Neuron (in vitro differentiated cells): ENCODE measurements around the gene CYP27B1.

Experiments used
- H2AFZ ChIP-seq: one replicate; pipeline ENCODE4 v1.6.1; 2013; ENCODE audit warnings: low read depth, mild to moderate bottlenecking, inconsistent platforms, low read length, moderate library complexity
- H3K27me3 ChIP-seq: one replicate; pipeline ENCODE4 v1.6.1; 2013; ENCODE audit warnings: low read length; ENCODE audit not compliant: insufficient read depth
- H3K36me3 ChIP-seq: one replicate; pipeline ENCODE4 v1.6.1; 2013; ENCODE audit warnings: low read length; ENCODE audit not compliant: insufficient read depth
- H3K4me1 ChIP-seq: one replicate; pipeline ENCODE4 v1.6.1; 2013; ENCODE audit warnings: low read length; ENCODE audit not compliant: insufficient read depth
- H3K4me3 ChIP-seq: 2 replicates; pipeline ENCODE4 v1.5.1; 2013; ENCODE audit warnings: mild to moderate bottlenecking, low read length, moderate library complexity
- H3K9me3 ChIP-seq: one replicate; pipeline ENCODE4 v1.6.1; 2013; ENCODE audit warnings: low read length

Gene CYP27B1

DNA sequence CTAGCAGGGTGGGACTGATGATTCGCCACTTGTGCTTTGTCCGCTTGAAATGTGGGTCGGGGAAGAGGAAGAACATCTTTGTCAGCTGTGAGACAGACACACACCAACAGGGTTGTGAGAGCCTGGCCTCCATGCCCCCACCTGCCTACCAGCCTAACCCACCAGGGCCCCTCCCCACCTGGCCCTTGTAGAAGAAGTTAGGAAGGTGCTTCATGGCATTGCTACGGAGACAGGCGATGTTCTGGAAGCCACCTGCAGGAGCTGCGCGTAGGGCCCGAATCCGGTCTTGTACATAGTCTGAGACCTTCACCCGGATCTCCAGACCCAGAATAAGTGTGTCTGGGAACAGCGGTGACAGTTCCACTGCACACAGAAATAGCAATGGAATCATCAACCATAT, 2.7 kb upstream of the CYP27B1 start:
- no peaks in the 10 kb centered on the region for H3K27me3 ChIP-seq
- H2AFZ ChIP-seq, result no peak overlapping the region
- no peak overlapping the region for H3K4me3 ChIP-seq
- peaks cover 12% of the 10 kb centered on the region for H3K4me1 ChIP-seq
- no peaks in the 10 kb centered on the region for H3K9me3 ChIP-seq
- H3K36me3 ChIP-seq, result peaks cover 20% of the 10 kb centered on the region

DNA sequence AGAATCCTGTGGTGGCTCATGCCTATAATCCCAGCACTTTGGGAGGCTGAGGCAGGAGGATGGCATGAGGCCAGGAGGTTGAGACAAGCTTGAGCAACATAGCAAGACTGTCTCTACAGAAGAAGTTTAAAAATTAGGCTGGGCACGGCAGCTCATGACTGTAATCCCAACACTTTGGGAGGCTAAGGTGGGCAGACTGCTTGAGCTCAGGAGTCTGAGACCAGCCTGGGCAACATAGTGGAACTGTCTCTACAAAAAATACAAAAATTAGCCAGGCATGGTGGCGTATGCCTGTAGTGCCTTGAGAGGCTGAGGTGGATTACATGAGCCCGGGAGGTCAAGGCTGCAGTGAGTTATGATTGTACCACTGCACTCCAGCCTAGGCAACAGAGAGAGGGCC, 998 bp upstream of the CYP27B1 start:
- Histone ChIP-seq H3K9me3 (no peaks in the 10 kb centered on the region), H3K27me3 (no peaks in the 10 kb centered on the region), H3K36me3 (peaks cover 20% of the 10 kb centered on the region)

DNA sequence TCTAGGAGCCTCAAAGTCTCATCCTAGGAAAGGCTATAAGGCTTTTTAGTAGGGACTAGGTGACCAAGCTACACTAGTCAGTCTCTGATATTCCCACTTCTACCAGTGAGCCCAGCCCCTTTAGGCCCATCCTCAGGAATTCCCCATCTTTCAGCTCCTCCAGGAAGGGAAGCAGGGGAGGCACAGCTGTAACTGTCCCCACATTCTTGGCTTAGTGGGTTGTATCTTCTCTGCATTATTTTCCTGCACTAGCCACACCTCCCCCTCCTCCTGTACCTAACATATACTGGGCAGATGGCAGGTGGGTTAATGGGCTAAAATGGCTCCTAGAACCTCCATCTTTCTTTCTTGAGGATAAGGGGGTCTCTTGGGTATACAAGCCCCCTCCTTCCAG, 424 bp upstream of the CYP27B1 start:
- no peak overlapping the region for H2AFZ ChIP-seq
- H3K4me3 ChIP-seq, result no peak overlapping the region
- no peaks in the 10 kb centered on the region for H3K27me3 ChIP-seq
- peaks cover 22% of the 10 kb centered on the region for H3K36me3 ChIP-seq
- H3K4me1 ChIP-seq, result peaks cover 7% of the 10 kb centered on the region
- H3K9me3 ChIP-seq, result no peaks in the 10 kb centered on the region

More for the DNA sequence above, 998 bp upstream of the CYP27B1 start:
- Histone ChIP-seq H2AFZ (no peak overlapping the region), H3K4me1 (peaks cover 9% of the 10 kb centered on the region), H3K4me3 (no peak overlapping the region)

DNA sequence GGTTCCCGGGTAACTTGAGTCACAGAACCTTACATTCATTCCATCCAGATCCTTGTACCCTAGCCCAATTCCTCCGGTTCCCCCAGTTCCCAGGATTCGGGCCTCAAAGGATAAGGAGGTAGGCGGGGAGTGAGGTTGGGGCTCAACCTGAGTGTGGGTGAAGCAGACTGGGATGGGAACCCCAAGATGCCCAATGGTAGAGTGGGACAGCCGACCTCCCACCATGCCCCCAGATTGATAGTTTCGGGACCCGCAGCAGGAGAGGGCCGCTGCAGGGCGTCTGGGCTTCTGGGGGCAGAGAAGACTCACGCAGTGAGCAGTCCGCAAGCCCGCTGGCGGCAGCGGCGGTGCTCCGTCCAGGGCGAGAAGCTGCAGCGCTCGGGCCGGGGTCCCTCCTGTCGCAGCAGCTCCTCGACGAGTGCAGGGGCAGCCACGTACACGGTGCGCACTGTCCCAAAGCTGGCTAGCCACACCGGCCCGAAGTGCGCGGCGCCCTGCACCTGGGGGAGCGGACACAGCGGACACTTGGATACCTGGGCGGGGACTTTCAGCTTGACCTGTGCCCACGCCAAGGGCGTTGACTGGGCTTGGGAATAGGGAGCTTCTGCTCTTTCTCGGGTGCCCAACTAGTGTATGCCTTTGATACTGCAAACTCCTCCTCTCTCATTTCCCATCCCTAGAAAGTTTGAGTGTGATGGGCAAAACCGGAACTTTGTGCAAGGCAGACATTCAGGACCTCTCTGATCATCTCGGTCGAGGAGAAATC, 997 bp downstream of the CYP27B1 start:
- Histone ChIP-seq H3K27me3 (no peaks in the 10 kb centered on the region), H3K4me1 (peaks cover 2% of the 10 kb centered on the region), H3K36me3 (peaks cover 22% of the 10 kb centered on the region), H3K4me3 (no peak overlapping the region), H3K9me3 (no peaks in the 10 kb centered on the region), H2AFZ (no peak overlapping the region)

DNA sequence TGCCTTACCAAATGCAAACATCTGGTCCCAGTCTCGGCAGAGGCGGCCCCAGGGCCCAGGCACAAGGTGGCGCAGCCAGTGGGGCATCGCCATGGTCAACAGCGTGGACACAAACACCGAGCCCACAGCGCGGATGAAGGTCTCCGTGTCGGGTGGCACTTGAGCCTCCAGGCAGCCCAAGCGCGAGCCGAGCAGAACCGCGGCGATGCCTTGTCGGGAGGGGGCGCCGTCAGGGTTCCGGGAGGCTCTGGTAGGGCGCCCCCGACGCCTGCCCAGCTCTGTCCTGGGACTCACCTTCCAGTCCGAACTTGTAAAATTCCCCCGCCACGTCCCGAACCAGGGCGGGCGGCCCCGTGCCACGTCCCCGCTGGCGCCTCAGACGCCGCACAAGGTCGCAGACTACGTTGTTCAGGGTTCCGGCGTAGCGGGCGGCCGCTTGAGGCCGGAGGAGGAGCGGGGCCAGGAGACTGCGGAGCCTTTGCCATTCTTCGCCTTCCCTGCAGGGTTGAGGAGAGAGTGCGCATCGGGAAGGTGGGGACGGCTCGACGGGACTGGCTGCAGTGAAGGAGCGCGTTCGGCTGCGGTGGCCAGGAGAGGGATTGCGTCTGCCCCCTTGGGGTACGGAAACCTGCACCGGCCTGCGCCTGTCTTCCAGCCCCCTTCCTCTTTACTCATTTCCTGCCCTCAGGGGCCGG, 1.7 kb downstream of the CYP27B1 start:
- Histone ChIP-seq H3K4me1 (no peaks in the 10 kb centered on the region), H3K27me3 (no peaks in the 10 kb centered on the region), H3K9me3 (no peaks in the 10 kb centered on the region), H3K36me3 (peaks cover 25% of the 10 kb centered on the region), H3K4me3 (no peak overlapping the region), H2AFZ (no peak overlapping the region)

DNA sequence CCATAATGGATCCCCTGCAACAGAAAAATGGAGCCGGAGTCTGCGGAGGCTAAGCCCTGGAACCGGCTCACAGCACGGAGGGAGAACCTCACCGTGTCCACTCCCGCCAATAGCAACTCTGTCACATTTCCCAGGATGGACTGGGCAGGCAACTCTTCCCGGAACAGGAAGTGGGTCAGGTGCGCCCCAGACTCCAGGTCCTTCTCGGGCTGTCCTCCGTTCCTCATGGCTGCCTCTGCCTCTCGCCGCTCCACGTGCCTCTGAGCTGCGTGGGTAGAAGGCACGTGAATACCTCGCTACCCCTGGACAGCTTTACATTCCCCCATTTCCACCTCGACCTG, 2.2 kb downstream of the CYP27B1 start:
- Histone ChIP-seq H3K36me3 (peaks cover 24% of the 10 kb centered on the region), H3K4me1 (no peaks in the 10 kb centered on the region), H3K27me3 (no peaks in the 10 kb centered on the region), H3K9me3 (no peaks in the 10 kb centered on the region), H3K4me3 (no peak overlapping the region), H2AFZ (no peak overlapping the region)

DNA sequence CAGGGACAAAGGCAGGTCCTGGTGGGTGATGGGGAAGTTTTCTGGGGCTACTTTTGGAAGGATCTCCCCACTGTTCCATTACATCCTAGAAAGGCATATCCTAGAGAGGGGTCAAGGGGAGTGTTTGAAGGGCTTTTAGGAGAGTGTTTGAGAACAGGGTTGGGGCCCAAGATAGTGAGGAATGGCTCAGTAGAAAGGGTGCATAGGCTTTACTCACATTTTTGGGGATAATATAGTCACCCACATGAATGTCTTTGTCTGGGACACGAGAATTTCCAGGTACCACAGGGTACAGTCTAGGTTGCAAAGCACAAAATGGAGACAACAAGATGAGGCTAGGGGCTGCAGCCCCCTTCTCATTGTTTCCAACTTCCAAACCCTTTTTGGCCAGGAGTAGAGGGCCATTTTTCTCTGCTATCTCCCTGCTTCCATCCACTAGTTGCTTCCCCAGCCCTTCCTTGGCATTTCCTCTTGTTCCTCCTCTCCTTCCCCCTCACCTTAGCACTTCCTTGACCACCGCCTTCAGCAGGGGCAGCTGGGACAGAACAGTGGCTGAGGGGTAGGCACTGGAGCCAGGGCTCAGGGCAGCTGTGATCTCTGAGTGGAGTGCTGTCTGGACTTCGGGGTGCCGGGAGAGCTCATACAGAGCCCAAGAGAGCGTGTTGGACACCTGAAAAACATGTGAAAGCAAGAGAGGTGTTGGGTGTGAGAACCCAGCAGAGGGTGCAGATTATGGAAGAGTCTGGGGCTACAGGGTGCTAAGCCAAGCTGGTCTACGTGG, 2.8 kb downstream of the CYP27B1 start:
- H3K36me3 ChIP-seq, result peaks cover 21% of the 10 kb centered on the region
- H3K9me3 ChIP-seq, result no peaks in the 10 kb centered on the region
- no peak overlapping the region for H3K4me3 ChIP-seq
- H2AFZ ChIP-seq, result no peak overlapping the region
- no peaks in the 10 kb centered on the region for H3K27me3 ChIP-seq
- H3K4me1 ChIP-seq, result no peaks in the 10 kb centered on the region

DNA sequence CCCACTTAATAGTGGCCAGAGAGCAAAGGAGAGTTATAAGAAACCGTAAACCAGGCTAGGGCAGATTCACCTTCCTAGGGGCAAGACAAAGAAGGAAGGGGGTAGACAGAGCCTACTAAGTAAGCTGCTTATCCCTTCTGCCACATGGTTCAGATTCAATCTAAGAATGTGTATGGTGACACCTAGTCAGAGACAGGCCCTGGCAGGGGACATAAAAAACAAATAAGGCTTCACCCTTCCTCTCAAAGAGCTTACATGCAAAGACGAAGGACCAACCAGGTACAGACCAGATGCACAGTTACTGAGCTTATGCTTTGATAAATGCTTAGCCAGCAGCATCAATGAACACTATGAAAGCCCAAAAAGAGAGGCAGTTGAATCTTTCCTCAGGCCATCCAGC, 4.4 kb downstream of the CYP27B1 start:
- H3K36me3 ChIP-seq, result peaks cover 28% of the 10 kb centered on the region
- no peaks in the 10 kb centered on the region for H3K9me3 ChIP-seq
- no peaks in the 10 kb centered on the region for H3K27me3 ChIP-seq

DNA sequence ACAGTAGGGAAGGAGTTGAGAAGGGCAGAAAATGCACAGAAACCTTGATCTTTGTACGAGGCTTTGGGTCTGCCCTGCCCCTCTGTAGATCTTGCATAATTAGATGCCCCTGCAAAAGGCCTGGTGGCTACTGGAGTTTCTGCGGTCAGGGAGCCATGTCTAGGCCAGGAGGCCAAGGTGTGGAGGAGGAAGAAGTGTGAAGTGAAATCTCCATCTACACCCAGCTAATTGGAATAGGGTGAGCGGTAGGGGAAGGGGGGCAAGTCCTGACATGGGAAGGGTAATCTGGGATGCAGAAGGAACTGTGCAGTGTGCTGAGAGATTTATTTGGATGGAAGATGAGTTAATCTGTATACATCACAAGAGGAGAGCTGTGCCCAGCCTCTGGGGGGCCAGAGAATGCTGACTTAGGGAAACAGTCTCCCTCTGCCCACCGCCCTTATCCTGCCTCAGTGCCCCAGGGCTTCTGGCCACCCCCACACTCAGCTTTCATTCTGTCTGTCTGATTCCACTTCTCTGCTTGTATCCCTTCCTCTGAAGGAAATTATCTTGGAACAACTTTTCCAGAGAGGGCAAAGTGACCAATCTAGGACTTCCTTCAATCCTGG, 5.4 kb downstream of the CYP27B1 start:
- H2AFZ ChIP-seq, result no peak overlapping the region
- H3K4me3 ChIP-seq, result no peak overlapping the region
- peaks cover 31% of the 10 kb centered on the region for H3K36me3 ChIP-seq
- H3K9me3 ChIP-seq, result no peaks in the 10 kb centered on the region
- peaks cover under 1% of the 10 kb centered on the region for H3K4me1 ChIP-seq
- no peaks in the 10 kb centered on the region for H3K27me3 ChIP-seq

More for the DNA sequence above, 4.4 kb downstream of the CYP27B1 start:
- H3K4me3 ChIP-seq, result no peak overlapping the region
- no peaks in the 10 kb centered on the region for H3K4me1 ChIP-seq
- H2AFZ ChIP-seq, result no peak overlapping the region

DNA sequence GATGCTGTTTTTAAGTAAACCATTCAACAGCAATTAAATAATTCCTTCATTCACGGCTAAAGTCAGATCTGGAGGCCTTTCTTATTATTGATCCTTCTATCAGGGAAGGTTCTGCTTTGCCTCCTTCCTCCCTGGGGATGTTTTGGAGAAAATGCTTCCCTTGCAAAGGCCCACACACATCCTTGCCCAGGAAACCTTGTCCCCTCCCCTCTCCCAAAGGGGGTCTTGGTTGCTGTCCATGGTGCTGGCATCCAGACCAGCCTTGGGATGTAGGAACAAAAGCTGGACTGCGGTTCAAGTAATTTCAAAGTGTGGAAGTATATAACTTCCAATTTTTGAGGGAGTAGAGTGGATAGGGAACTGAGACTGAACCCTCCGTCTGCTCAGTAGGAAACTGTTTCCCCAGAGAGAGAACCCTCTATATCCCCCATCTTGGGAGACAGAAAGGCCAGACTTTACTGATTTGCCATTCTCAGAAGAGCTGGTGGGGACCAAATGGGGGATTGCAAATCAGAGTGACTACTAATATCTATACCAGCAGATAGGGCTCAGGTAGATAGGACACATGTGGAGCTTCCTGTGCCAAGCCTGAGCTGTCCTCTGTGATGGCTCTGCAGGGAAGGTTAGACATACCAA, 6.4 kb downstream of the CYP27B1 start:
- Histone ChIP-seq H3K9me3 (no peaks in the 10 kb centered on the region), H2AFZ (no peak overlapping the region), H3K36me3 (peaks cover 31% of the 10 kb centered on the region), H3K27me3 (no peaks in the 10 kb centered on the region), H3K4me3 (no peak overlapping the region), H3K4me1 (peaks cover 7% of the 10 kb centered on the region)

DNA sequence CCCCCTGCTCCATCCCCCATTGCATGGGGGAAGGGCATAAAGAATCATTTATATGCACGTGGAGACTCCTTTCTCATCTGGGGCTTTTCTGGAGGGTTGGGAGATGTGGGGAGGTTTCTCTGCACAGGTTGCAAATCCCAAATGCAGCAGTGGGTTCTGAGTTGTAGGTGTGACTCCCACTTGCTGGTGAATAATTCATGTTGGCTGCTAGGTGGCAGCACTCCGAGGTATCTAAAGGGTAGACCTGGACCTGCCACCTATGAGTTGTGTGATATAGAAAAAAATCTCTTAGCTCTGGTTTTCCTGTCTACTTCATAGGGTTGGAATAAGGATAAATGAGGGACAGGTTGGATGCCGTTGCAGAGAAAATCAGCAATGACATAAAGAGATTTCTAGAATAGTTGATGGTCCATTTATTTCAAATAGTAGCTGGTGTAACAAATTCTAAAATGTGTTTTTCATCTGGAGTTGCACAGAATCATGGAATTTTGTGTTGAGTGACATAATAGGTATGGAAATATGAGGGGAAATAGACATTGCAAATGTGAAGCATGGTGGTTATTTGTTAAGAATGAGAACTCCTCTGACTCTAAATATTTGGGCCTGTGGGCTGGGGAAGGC, 7.4 kb downstream of the CYP27B1 start:
- Histone ChIP-seq H3K4me1 (peaks cover 10% of the 10 kb centered on the region), H3K4me3 (no peak overlapping the region), H3K36me3 (peaks cover 31% of the 10 kb centered on the region), H2AFZ (no peak overlapping the region), H3K27me3 (no peaks in the 10 kb centered on the region), H3K9me3 (no peaks in the 10 kb centered on the region)

DNA sequence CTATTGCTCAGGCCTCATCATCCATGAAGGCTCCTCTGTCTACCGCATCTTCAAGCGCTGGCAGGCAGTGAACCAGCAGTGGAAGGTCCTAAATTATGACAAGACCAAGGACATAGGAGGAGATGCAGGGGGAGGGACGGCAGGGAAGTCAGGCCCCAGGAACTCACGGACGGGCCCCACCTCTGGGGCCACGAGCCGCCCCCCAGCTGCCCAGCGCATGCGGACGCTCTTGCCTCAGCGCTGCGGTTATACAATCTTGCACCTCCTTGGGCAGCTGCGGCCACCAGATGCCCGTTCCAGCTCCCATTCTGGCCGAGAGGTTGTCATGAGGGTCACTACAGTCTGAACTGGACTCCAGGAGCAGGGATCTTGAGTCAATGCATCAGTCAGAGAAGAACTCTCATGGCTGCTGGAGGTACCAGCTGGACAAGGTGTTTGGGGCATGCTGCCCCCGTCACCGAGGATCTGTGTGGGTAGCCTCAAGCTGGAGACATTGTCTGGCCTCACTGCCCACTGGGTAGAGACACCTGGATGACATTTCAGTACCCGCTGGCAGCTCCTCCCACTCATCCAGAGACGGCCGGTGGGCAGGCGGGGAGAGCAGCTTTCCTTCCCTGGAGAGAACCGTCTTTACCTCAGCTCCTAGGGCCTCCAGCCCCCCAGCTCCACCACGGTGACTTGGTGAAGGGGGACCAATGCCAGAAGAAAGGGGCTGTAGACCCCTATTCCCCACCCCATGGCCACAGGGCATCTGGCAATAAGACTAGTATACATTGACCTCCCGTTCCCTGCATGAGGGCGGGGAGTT, 8.1 kb downstream of the CYP27B1 start:
- Histone ChIP-seq H3K27me3 (no peaks in the 10 kb centered on the region), H3K36me3 (peaks cover 31% of the 10 kb centered on the region)

More for the DNA sequence above, 8.1 kb downstream of the CYP27B1 start:
- Histone ChIP-seq H3K4me1 (peaks cover 17% of the 10 kb centered on the region), H3K9me3 (no peaks in the 10 kb centered on the region), H2AFZ (no peak overlapping the region), H3K4me3 (no peak overlapping the region)
